GM12864 (cell line): Measurements from ENCODE around the gene PAH.
A peak's percentile ranks its signal among the peaks of the same experiment; 100 is the strongest.
"Not testable (repeated sequence)": the region's sequence is repeated elsewhere in the genome, so short reads cannot be mapped to it uniquely, and the experiment has no call there.

Experiments used
- DNase-seq: peaks from one replicate; pipeline ENCODE4 v3.0.0-alpha.2; 2011; ENCODE audit warnings: low read depth
- H3K4me3 ChIP-seq: 2 replicates; pipeline ENCODE4 v1.5.1; 2011; ENCODE audit warnings: mild to moderate bottlenecking, low read depth, low read length, control low read depth
- TF ChIP-seq, protein P1 (sequence below): IDR thresholded peaks from 2 replicates; pipeline ENCODE4 v1.5.1; 2011; ENCODE audit warnings: low read depth, mild to moderate bottlenecking, moderate library complexity, low read length, control low read depth, inconsistent platforms; ENCODE audit errors: missing control alignments

Gene PAH

DNA sequence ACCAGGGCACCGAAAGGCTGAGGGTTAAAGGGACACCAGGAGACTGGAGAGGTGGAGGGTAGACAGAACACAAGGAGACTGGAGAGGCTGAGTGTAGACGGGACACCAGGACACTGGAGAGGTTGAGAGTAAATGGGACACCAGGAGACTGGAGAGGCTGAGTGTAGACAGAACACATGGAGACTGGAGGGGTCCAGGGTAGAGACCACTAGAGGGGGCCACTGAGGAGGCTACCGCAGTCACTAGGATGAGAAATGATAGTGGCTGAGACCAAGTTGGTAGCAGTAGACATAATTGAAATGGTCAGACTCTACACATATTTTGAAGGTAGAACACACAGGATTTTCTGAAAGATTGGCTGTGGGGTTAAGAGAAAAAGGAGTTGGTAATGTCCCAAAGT, 68.2 kb downstream of the PAH start:
- DNase-seq, result no peak
- TF ChIP-seq, protein P1, sequence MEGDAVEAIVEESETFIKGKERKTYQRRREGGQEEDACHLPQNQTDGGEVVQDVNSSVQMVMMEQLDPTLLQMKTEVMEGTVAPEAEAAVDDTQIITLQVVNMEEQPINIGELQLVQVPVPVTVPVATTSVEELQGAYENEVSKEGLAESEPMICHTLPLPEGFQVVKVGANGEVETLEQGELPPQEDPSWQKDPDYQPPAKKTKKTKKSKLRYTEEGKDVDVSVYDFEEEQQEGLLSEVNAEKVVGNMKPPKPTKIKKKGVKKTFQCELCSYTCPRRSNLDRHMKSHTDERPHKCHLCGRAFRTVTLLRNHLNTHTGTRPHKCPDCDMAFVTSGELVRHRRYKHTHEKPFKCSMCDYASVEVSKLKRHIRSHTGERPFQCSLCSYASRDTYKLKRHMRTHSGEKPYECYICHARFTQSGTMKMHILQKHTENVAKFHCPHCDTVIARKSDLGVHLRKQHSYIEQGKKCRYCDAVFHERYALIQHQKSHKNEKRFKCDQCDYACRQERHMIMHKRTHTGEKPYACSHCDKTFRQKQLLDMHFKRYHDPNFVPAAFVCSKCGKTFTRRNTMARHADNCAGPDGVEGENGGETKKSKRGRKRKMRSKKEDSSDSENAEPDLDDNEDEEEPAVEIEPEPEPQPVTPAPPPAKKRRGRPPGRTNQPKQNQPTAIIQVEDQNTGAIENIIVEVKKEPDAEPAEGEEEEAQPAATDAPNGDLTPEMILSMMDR, result no peak
- H3K4me3 ChIP-seq, result no peak overlapping the region

DNA sequence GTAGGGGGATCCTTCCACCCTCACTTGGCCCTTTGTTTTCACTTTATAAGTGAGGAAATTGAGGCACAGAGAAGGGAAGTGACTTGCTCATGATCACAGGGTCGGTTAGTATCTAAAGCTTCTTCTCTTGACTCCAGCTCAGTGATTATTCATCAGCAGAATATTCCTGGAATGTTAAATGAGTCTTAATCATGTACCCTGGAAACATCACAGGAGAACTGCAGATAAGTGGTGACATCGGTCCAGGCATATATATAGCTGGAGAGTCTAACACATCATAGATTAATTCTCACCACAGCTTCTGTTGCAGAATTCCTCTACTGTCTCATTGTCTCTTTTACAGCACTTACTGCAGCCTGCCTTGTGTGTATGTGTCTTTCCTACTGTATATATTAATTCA, 69.9 kb downstream of the PAH start:
- TF ChIP-seq, protein P1, result no peak
- H3K4me3 ChIP-seq, result no peak overlapping the region
- DNase-seq, result no peak

DNA sequence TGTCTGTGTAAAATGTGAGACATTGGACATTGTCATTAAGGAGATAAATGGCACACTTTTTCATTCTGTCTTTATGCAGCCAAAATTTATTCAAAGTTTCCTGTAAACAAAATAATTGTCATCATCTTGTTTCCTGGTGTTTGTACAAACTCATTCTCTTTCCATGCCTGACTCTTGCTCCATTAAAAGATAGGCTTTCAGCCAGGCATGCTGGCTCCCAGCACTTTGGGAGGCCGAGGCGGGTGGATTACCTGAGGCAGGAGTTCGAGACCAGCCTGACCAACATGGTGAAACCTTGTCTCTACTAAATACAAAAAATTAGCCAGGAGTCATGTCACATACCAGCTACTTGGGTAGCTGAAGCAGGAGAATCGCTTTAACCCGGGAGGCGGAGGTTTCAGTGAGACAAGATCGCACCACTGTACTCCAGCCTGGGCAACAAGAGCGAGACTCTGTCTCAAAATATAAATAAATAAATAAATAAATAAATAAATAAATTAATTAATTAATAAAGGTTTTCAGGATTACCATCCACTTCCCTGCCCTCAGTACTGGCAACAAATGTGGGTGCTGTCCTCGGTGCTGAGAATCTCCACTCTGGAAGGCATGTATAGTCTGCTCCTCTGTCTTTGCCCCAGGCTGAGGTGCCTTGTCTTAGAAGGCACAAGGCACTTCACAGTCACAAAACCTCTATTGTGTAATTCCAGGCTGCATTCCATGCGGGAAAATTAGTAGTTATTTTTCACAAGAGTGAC, 83.2 kb downstream of the PAH start:
- TF ChIP-seq, protein P1, result no peak
- DNase-seq, result no peak

DNA sequence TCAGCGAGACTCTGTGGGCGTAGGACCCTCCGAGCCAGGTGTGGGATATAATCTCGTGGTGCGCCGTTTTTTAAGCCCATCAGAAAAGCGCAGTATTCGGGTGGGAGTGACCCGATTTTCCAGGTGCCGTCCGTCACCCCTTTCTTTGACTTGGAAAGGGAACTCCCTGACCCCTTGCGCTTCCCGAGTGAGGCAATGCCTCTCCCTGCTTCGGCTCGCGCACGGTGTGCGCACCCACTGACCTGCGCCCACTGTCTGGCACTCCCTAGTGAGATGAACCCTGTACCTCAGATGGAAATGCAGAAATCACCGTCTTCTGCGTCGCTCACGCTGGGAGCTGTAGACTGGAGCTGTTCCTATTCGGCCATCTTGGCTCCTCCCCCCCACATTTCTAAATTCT, 84.2 kb downstream of the PAH start:
- not testable (repeated sequence) for DNase-seq

More for the DNA sequence above, 83.2 kb downstream of the PAH start:
- H3K4me3 ChIP-seq, result no peak overlapping the region

DNA sequence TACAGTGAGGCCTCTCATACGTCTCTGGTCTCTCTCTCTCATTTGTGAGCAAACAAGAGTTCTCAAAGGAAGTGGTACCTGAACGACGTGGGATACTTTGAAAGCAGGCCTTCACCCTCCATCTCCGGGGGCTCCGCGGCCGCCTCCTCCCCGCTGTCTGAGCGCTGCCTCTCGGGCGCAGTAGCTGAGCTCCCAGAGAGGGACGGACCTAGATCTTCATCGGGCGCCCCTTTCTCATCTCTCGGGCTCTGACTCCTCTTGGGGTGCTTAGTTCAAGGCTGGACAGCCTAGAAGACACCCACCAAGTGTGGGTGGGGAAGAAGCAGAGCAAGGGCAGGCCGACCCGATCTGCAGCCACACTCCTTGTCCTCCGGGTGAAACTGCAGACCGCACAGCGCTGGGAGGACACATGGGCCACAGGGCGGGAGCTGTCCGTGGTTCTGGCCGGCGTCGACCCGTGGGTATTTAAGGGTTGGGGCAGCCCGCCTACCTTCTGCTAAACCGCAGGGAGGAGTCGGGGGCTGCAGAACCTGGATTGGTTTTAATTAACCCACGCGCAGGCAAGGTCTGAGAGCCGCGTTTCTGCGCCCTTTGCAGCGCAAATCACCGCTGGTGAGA, 92.7 kb downstream of the PAH start:
- no peak overlapping the region for H3K4me3 ChIP-seq
- DNase-seq, result no peak
- TF ChIP-seq, protein P1, result no peak

More for the DNA sequence above, 84.2 kb downstream of the PAH start:
- not testable (repeated sequence) for H3K4me3 ChIP-seq

DNA sequence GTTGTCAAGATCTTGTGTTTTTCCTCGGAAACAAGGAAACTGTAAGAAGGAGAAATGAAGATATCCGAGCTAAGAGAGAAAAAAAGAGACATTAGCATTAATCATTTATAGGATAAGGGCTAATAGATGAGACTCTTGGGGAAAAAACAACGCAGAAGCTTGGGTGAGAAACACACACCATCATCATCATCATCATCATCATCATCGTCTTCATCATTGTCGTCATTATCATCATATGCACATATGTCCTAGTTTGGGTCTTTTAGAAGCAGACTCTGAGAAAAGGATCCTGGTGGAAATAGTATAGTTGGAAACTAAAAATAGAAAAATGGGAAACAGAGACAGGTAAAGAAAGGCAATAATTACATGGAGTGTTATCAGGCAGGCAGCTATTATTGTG, 95.9 kb downstream of the PAH start:
- no peak overlapping the region for H3K4me3 ChIP-seq
- TF ChIP-seq, protein P1, result no peak
- no peak for DNase-seq

DNA sequence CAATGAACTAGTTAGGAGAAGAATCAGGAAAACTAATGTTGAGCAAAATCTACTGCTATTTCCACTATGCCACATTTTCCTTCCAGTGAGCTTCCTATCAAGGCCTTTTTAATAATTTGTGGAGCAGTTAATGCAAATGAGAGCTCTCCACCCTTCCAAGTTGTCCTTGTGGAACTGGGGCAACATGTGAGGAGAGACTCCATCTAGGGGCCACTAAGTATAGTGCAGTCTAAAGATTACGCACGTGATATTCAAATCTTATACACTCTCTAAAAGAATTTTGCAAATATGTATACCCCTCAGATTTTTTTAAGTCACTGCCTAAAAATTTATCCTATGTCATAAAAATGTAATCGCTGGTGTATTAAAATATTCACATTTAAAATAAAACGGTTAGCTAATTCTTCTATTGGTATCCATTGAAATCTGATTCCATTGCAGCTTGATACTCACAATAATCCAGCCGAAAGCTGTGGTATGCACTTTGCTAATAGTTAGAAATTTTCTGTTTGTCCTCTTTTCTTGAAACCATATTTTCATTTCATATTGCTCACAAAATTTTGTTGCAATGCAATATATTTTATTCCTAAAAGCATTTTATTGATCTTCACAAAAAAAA, 100.1 kb downstream of the PAH start:
- no peak overlapping the region for H3K4me3 ChIP-seq
- DNase-seq, result peak; percentile 4
- TF ChIP-seq, protein P1, result peak; percentile 75
